Activated T-cell treated with anti-CD3 and anti-CD28 coated beads, Interleukin-2, amount 50 U/mL, for 48 hours (primary cell): ENCODE data around the gene SUOX.
"Not testable (repeated sequence)": the region's sequence is repeated elsewhere in the genome, so short reads cannot be mapped to it uniquely, and the experiment has no call there.

Experiments used
- DNase-seq, 2 experiments: peaks; one replicate each; pipeline ENCODE4 v3.0.0-alpha.2; 2020

Gene SUOX

GRCh38 chr12:55984861-55985260, 12.2 kb upstream of the SUOX start:
- DNase-seq = no peak

- no peak for DNase-seq
Measured at GRCh38 chr12:55985341-55985740, 11.7 kb upstream of the SUOX start.

DNA sequence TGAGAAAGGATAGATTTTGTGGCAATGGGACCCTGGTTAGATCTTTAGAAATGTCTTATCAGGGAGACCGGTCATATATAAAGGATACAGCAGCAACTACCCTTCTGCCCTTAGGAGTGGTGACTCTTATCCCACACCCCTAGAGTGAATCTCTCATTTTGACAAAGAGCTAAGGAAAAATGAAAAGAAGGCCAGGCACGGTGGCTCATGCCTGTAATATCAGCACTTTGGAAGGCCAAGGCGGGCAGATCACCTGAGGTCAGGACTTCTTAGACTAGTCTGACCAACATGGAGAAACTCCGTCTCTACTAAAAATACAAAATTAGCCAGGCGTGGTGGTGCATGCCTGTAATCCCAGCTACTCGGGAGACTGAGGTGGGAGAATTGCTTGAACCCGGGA, 11.1 kb upstream of the SUOX start:
- not testable (repeated sequence) for DNase-seq

- DNase-seq = no peak
Measured at GRCh38 chr12:55991110-55991509, 6.0 kb upstream of the SUOX start.

- DNase-seq = no peak
Measured at GRCh38 chr12:55993230-55993853, 3.7 kb upstream of the SUOX start.

- DNase-seq = no peak
Measured at GRCh38 chr12:55995366-55995765, 1.7 kb upstream of the SUOX start.

DNA sequence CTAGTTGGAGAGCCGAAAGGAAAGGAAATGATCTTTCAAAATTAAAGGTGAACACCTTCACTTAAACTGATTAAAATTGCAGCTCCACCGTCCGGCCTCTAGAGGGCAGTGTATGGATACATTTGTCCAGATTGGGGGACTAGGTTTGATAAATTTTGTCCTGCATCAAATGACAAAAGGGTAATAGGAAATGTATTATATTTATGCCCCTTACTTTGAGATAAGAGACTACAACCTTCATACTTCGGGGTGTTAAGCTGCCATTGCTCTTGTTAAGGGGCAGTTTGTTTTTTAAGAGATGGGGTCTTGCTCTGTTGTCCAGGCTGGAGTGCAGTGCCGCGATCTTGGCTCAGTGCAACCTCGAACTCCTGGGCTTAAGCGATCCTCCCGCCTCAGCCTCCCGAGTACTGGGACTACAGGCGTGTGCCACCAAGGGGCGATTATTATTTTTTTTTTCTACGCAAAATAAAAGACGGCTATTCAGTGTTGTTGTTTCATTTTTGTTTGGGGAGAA, 818 bp upstream of the SUOX start:
- peak; percentile 66 to 69 for DNase-seq

DNA sequence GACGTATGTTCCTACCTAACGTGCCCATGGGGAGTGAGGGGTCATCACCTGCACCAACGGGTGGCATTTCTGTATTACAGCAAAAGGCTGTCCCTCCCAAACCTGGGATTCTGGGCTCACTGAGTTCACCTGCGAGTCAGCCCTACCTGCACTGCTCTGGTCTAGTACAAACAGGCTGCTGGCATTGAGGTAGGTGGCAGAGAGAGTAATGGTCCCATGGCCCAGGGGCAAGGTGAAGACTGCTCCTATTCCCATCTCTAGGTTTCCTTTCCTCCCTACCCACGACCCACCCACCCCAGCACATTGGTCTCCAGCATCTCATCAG, 421 bp downstream of the SUOX start:
- no peak for DNase-seq

- DNase-seq = peak in 1 of 2 experiments; percentile 28
Measured at GRCh38 chr12:55999522-55999921, 2.4 kb downstream of the SUOX start.

DNA sequence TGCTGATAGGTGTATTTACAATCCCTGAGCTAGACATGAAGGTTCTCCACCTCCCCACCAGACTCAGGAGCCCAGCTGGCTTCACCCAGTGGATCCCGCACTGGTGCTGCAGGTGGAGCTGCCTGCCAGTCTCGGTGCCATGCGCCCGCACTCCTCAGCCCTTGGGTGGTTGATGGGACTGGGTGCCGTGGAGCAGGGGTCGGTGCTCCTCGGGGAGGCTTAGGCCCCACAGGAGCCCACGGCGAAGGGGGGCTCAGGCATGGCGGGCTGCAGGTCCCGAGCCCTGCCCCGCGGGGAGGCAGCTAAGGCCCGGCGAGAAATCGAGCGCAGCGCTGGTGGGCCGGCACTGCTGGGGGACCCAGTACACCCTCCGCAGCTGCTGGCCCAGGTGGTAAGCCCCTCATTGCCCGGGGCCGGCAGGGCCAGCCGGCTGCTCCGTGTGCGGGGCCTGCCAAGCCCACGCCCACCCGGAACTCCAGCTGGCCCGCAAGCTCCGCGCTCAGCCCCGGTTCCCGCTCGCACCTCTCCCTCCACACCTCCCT, 3.0 kb downstream of the SUOX start:
- not testable (repeated sequence) for DNase-seq

DNA sequence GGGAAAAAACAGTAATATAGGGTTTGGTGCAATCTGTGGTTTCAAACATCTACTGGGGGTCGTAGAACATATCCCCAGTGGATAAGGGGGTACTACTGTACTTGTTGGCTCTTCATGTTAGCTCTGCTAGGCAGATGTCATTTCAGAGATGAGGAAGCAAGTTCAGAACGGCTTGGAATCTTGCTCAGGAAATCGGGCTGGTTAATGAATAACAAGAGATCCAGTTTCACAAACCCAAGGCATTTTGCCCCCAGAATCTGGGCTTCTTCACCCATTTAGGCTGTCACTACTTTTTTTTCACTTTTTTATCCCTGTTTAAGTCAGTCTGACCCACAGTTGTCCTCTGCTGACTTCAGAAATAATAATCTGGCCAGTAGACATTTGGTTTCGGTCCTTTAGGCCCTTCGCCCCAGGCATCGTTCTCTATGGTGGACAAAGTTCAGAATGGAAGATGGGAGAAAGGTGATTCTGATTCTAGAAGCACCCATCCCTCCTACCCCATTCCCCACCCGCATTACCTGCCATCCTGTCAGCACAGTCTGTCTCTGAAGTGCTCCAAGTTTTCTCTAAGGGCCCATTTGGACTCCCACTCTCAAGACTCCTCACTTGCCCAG, 4.5 kb downstream of the SUOX start:
- no peak for DNase-seq

DNA sequence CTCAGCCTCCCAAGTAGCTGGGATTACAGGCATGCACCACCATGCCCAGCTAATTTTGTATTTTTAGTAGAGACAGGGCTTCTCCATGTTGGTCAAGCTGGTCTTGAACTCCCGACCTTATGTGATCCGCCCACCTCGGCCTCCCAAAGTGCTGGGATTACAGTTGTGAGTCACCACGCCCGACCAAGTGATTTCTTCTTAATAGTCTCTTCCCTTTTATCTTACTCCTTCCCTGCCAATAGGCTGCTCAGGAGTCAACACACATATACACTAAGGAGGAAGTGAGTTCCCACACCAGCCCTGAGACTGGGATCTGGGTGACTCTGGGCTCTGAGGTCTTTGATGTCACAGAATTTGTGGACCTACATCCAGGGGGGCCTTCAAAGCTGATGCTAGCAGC, 6.3 kb downstream of the SUOX start:
- DNase-seq = not testable (repeated sequence)

DNA sequence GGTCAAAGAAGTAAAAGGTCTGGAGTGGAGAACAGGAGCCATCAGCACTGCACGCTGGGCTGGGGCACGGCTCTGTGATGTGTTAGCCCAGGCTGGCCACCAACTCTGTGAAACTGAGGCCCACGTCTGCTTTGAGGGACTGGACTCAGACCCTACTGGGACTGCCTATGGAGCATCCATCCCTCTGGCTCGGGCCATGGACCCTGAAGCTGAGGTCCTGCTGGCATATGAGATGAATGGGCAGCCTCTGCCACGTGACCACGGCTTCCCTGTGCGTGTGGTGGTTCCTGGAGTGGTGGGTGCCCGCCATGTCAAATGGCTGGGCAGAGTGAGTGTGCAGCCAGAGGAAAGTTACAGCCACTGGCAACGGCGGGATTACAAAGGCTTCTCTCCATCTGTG, 7.1 kb downstream of the SUOX start:
- DNase-seq = no peak

DNA sequence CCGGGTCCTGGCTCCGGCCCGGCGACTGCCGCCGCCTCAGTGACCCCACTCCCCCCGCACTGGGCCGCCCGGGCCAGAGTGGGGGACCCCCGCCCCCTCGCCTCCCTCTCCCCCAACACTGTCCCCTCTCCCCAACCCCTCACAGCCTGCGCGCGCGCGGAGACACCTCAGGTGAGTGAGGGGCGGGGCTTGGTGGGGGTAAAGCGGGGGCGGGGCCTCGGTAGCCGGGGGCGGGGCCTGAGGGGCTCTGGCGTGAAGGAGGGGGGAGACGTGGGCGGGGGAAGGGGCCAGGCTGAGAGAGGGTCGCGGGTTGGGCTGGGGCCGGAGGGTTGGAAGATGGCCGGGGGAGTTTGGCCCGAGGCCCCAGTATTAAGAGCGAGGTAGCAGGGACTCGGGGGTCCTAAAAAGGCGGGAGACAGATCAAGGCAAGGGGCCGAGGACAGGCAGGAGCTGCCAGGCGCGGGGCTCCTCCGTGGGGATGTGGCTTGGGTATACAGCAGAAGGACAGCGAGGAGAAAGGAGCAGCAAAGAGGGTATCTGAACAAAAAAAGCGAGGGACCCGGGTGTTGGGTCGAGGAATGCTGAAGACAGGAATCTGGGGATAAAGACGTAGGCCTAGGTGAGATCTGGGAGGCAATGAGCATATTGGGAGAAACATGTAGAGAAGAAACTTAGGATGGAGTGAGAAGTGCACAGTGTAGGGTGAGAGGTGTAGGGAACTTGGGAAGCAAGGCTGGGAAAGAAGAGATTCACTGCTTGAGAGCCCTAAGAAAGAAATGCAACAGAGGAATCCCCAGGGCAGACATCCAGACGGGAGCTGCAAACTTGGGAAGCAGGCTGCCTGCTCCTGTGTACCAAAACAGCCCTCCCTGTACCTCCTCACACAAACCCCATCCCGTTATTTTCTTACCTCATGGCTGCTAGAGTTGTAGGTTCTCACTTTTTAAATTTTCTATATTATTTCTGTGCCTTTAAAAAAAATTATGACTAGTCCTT, 10.8 kb downstream of the SUOX start:
- DNase-seq = peak; percentile 78 to 79

DNA sequence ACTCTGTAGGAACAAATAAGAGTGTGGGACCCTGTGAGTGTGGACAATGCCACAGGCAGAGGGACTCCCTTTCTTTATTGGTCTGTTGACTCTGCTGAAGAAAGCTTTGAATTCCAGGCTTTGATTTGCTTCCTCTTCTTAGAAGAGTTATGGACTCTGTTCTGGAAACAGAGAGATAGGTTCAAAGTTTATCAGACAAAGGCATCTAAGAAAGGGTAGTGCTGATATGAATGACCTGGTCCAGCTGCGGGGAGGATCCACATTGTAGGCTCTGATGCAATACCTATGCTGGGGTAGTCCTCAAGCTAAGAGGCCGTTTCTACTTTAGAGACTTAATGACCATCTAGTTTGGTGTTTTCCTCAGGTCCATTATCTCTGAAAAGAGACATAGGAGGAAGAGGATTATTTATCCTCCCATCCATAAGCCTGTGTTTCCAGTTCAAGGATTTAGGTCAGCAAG, 13.1 kb downstream of the SUOX start:
- no peak for DNase-seq

DNA sequence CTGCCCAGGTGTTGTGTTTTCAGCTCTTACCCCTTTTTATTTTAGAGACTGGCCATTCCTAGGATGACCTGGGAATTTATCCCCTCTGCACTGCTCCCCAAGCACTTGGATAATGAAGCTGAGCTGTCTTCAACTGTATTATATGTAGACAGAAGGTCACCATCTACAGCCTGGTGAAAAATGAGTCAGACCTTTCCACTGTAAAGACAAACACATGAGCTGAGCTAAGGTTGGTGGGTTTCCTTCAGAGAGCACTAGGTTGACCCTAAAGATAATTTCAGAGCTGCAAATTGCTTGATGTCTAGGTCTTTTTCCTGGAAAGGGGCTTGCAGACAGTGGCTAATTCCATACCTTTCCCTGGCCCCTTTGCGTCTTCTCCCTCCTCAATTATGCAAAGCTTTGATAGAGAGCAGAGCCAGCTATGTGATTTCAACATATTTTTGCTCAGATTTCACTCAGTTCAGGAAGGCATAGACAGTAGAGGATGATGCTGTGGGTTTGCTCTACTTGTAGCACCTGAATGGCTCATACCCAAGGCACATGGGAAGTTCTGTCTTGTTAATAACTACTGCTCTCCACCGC, 14.5 kb downstream of the SUOX start:
- no peak for DNase-seq

- no peak for DNase-seq
Measured at GRCh38 chr12:56013482-56013881, 16.4 kb downstream of the SUOX start.

DNA sequence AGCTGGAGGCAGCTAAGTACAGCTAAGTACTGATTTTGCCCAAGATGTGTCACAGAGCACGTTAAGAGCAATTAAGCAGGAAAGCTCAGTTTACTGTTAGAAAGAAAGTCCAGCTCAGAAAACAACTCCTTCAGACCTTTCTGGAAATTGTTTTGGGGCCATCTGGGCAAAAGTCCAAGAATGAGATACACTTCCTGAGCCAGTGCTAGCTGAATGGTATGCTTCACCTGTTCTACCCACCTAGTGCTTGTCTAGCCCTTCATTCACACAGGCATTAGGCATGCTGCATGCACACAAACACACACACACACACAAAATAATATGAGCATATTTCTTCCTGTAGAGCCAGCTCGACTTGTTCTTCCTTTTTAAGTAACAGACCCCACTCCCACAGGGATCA, 17.1 kb downstream of the SUOX start:
- no peak for DNase-seq

- DNase-seq = no peak
Measured at GRCh38 chr12:56017181-56017580, 20.1 kb downstream of the SUOX start.

GRCh38 chr12:56018356-56018755, 21.3 kb downstream of the SUOX start:
- DNase-seq = no peak

DNA sequence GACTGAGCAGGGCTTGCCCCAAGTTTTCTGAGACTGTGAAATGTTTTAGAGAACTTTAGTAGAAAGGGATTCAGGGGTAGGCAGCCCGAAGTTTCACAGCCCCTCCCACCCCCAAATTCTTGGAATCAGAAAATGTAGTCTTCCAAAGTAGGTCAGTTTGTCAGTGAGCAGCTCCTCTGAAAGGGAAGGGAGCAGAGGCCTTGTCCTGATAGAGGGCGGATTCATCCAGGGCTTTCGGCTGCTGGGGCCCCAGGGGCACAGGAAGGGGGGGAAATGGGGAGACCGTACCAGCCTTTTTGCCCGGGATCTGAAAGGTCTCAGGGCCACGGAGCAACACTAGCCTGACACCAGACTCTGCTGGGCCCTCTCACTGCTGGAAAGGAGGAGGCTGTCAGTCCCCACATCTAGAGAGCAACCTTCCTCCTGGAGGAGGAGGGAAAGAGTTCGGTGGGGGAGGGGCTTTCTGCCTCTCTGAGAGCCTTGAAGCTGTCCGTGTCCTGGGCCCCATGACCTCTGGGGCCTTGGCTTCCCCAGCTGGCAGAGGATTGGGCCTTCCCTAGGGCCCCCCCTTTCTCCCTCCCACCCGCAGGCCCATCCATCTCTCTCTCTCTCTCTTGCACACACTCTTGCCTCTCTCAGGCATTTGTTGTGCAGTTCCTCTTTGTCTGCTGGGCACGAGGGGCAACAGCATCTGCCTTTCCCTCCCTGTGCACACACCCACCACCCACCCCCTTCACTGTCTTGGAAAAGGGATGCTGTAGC, 23.5 kb downstream of the SUOX start, which contains the start of gene IKZF4:
TSS of gene IKZF4 (plus strand) at position 621 of the 762 bp plus-strand sequence. CDS start 451 bp downstream, outside the sequence.
- peak; percentile 39 to 50 for DNase-seq
